Activated CD8-positive, alpha-beta T cell treated with anti-CD3 and anti-CD28 coated beads for 36 hours (primary cell): ENCODE results near the gene IGSF10. TPM values are rescaled to one million over a fixed set of nuclear protein-coding genes. Genes with fewer than 3 reads are reported as not detected.
"Not testable (repeated sequence)": the region's sequence is repeated elsewhere in the genome, so short reads cannot be mapped to it uniquely, and the experiment has no call there.

Experiments
- ATAC-seq: fragments of 200-7000 bp; cut with Tn5 transposase; one replicate; pipeline ENCODE4 v1.10.0; 2021; ENCODE audit warnings: mild to moderate bottlenecking, moderate library complexity
- CTCF ChIA-PET: fragments of 350-600 bp; sonication (Branson Sonifier 250); formaldehyde crosslinking; loops from one replicate; lab custom pipeline; 2021; ENCODE audit warnings: antibody characterized with exemption; lab: Charles Lee
- POLR2A ChIA-PET: fragments of 350-600 bp; sonication (Branson Sonifier 250); formaldehyde crosslinking; loops from one replicate; lab custom pipeline; 2021; ENCODE audit warnings: antibody characterized with exemption; lab: Charles Lee
- DNase-seq: peaks from one replicate; pipeline ENCODE4 v3.0.0-alpha.2; 2020
- H3K27ac Mint-ChIP-seq: one replicate; pipeline ENCODE4 v1.8.0; 2021; ENCODE audit warnings: mild to moderate bottlenecking, mixed read lengths
- H3K27me3 Mint-ChIP-seq: one replicate; pipeline ENCODE4 v1.8.0; 2021; ENCODE audit warnings: mixed read lengths
- H3K36me3 Mint-ChIP-seq: one replicate; pipeline ENCODE4 v1.8.0; 2021; ENCODE audit warnings: low read depth, mixed read lengths
- H3K4me1 Mint-ChIP-seq: one replicate; pipeline ENCODE4 v1.8.0; 2021; ENCODE audit warnings: low read depth, mixed read lengths
- H3K4me3 Mint-ChIP-seq: one replicate; pipeline ENCODE4 v1.8.0; 2021; ENCODE audit warnings: mild to moderate bottlenecking, moderate library complexity, mixed read lengths
- H3K9me3 Mint-ChIP-seq: one replicate; pipeline ENCODE4 v1.8.0; 2021; ENCODE audit warnings: mixed read lengths
- intact Hi-C: fragments of 100-400 bp; cut with micrococcal nuclease; formaldehyde crosslinking; loops from one replicate; pipeline ENCODE4 v1.10.0; 2022
- total RNA-seq, 2 experiments: library from RNA; stranded (reverse); gene quantifications; one replicate each; pipeline ENCODE4 v1.2.3, GENCODE V29; 2021
- TF ChIP-seq, protein P1 (sequence below): fragments of 200-600 bp; IDR thresholded peaks from one replicate; pipeline ENCODE4 v1.8.0; 2022; ENCODE audit warnings: antibody characterized with exemption, mild to moderate bottlenecking

Gene IGSF10
- total RNA-seq, 2 experiments from 2014 or later: not detected

DNA sequence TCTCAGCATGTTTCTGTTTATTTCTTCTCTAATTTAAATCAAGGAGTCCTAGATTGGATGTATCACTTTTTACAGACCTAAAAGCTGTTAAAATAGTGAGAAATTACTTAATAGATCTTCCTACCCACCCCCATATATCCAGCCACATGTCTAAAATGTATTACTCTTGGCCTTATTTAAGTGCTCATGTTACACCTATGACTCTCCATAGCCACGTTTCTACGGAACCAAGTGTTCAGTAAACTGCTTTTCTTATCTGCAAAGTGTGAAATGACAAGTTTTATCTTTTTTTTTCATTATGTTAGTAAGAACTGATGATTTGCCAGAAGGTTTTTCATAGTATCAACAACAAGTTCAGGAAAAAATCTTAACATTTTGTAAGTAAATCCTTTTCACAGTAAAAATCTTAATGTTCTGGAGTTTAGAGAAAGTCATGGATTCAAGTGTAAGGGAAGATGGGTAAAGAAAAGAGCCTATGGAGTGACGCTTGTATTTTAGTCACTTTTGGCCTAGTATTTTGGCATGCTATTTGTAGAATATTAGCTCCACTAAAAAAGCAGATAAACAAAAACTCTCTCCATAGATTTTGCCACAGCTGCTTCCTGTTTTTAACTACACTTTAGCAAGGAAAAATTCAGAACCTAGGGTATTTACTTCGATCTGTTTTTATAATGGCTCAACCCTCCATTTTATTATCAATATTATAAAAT lies 41.2 kb upstream of the IGSF10 start:
- no peaks in the 10 kb centered on the region for H3K36me3 Mint-ChIP-seq
- H3K27ac Mint-ChIP-seq: no peak overlapping the region
- H3K9me3 Mint-ChIP-seq: no peaks in the 10 kb centered on the region
- TF ChIP-seq, protein P1, sequence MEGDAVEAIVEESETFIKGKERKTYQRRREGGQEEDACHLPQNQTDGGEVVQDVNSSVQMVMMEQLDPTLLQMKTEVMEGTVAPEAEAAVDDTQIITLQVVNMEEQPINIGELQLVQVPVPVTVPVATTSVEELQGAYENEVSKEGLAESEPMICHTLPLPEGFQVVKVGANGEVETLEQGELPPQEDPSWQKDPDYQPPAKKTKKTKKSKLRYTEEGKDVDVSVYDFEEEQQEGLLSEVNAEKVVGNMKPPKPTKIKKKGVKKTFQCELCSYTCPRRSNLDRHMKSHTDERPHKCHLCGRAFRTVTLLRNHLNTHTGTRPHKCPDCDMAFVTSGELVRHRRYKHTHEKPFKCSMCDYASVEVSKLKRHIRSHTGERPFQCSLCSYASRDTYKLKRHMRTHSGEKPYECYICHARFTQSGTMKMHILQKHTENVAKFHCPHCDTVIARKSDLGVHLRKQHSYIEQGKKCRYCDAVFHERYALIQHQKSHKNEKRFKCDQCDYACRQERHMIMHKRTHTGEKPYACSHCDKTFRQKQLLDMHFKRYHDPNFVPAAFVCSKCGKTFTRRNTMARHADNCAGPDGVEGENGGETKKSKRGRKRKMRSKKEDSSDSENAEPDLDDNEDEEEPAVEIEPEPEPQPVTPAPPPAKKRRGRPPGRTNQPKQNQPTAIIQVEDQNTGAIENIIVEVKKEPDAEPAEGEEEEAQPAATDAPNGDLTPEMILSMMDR: no peak
- ChIA-PET POLR2A (no interaction called here), CTCF (interaction anchor here (1.4 kb wide), 1 partner anchor 33 kb away, joined by 5 read pairs; no protein-coding TSS in a partner anchor)
- H3K27me3 Mint-ChIP-seq: no peaks in the 10 kb centered on the region
- no peak overlapping the region for H3K4me3 Mint-ChIP-seq
- DNase-seq: no peak
- no peak for ATAC-seq
- intact Hi-C loops: no loop called here
- H3K4me1 Mint-ChIP-seq: no peaks in the 10 kb centered on the region

DNA sequence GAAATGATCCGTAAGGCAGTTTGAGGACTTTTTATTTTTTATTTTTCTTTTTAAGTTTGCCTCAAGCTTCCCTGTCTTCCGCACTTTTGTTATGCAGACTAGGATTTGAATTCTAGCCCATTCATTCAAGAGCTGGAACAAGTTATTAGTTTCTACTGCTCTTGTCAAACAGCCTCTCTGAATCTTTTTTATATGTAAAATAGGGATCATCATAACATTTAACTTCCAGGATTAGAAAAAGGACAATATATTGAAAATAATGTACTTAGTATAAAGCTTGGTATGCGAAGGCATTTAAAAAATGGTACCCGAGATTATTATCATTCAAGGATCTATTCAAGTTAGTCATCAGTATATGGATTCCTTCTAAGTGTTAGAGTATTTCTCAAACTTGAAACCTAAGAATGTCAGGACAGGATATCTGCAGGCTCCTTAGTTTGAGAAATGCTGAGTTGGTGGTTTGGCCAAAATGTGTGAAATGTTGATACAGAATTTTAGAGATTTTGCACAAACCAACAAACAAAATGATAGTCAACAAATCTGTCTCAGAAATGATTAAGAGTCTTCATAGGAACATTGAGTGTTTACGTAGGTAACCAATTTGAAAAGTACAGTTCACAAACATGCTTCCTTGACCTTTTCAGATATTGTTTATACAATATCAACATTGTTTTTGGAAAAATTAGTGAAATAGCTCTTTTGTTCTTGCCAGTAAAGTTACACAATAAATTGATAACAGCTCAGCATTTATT lies 40.5 kb upstream of the IGSF10 start:
- Mint-ChIP-seq H3K4me1 (no peaks in the 10 kb centered on the region), H3K27me3 (no peaks in the 10 kb centered on the region), H3K9me3 (no peaks in the 10 kb centered on the region), H3K36me3 (no peaks in the 10 kb centered on the region), H3K27ac (no peak overlapping the region), H3K4me3 (no peak overlapping the region)
- no peak for ATAC-seq
- no peak for DNase-seq
- ChIA-PET POLR2A (no interaction called here), CTCF (interaction anchor here (1.4 kb wide), 1 partner anchor 33 kb away, joined by 5 read pairs; no protein-coding TSS in a partner anchor)
- intact Hi-C loops: no loop called here
- TF ChIP-seq, protein P1: no peak

DNA sequence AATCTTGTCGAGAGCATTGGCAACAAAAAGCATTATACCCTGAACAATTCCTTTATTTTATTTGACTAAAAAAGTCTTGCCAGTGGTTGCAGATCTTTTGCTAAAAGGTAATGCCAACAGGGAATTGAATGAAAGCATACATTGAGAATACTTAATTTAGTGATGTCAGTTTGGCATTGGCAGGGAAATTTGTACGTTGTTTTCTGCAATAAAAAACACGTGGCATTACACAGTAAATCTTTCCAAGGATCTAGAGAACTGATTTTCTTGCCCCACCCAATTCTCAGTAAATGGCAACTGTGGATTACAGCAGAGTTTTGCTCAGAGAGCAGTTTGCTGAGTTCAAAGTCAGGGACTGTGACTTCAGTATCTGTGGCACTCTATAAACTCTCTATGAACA lies 38.3 kb upstream of the IGSF10 start:
- Mint-ChIP-seq H3K27me3 (no peaks in the 10 kb centered on the region), H3K36me3 (no peaks in the 10 kb centered on the region), H3K4me3 (no peak overlapping the region), H3K27ac (no peak overlapping the region), H3K4me1 (no peaks in the 10 kb centered on the region), H3K9me3 (no peaks in the 10 kb centered on the region)
- TF ChIP-seq, protein P1: no peak
- DNase-seq: no peak
- intact Hi-C loops: no loop called here
- ChIA-PET CTCF (no interaction called here), POLR2A (no interaction called here)
- ATAC-seq: no peak

DNA sequence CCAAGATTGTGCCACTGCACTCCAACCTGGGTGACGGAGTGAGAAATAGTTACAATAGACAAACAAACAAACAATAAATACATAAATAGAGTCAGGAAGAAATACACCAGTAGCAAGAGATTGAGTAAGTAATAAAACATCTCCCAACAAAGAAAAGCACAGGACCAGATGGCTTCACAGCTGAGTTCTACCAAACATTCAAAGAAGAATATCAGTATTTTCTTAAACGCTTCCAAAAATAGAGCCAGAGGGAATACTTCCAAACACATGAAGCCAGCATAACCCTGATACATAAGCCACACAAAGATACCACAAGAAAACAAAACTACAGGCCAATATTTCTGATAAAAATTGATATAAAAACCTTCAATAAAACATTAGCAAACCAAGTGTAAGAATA lies 30.7 kb upstream of the IGSF10 start:
- ATAC-seq (no peak), DNase-seq (no peak)
- no peak overlapping the region for H3K27ac Mint-ChIP-seq
- H3K4me1 Mint-ChIP-seq: no peaks in the 10 kb centered on the region
- ChIA-PET CTCF (no interaction called here), POLR2A (no interaction called here)
- H3K27me3 Mint-ChIP-seq: peaks cover under 1% of the 10 kb centered on the region
- TF ChIP-seq, protein P1: no peak
- H3K4me3 Mint-ChIP-seq: no peak overlapping the region
- H3K36me3 Mint-ChIP-seq: no peaks in the 10 kb centered on the region
- H3K9me3 Mint-ChIP-seq: no peaks in the 10 kb centered on the region
- intact Hi-C loops: no loop called here

DNA sequence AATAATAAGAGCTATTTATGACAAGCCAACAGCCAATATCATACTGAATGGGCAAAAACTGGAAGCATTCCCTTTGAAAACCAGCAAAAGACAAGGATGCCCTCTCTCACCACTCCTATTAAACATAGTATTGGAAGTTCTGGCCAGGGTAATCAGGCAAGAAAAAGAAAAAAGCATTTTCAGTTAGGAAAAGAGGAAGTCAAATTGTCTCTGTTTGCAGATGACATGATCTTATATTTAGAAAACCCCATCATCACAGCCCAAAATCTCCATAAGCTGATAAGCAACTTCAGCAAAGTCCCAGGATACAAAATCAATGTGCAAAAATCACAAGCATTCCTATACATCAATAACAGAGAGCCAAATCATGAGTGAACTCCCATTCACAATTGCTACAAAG lies 27.0 kb upstream of the IGSF10 start:
- intact Hi-C loops, ATAC-seq, H3K27me3 Mint-ChIP-seq, POLR2A ChIA-PET, DNase-seq, H3K36me3 Mint-ChIP-seq, H3K4me3 Mint-ChIP-seq, H3K27ac Mint-ChIP-seq, H3K4me1 Mint-ChIP-seq, H3K9me3 Mint-ChIP-seq: not testable (repeated sequence)
- CTCF ChIA-PET: interaction anchor here (0.7 kb wide), 1 partner anchor 12 kb away, joined by 3 read pairs; no protein-coding TSS in a partner anchor
